Measurements from ENCODE around the gene RPP21.

The RPP21 gene

DNA sequence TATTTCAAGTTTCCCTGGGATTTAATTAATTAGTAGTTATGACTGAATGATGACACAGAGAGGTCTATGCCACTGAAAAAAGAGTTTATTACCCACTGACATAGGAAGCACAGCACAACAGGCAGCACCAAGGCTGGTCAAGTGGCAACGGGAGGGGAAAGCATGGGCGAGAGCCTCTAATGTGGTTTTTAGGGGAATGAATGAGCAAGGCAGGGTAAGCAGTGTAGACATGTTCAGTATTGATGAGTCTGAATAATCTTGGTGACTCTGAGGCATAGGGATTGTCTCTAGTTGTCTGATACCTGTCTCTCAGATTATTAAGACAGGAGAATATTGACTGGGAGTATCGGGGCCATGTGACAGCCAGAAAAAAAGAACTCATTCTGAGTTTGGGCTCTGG is 46.3 kb downstream of the RPP21 start:
- DNase-seq = no peak

DNA sequence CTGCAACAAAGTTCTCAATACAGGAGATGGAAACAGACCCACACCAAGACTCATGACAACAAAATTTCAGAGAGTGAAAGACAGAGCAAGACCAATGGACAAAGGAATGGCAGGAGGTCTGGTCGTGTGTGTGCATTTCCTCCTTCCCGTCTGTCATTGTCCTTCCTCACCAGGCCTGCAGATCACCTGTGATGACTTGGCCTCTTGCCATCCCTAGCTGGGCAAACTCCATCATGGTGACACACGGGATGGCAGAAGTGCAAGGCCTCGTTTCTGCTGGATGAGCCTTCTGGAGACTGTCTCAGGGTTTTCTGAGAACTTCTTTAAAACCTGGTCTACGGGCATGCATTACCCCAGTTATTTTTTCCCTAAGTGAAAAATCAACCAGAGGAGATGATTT is 49.2 kb downstream of the RPP21 start:
- DNase-seq = no peak
